ENCODE results near the gene CEACAM5.

- TF ChIP-seq POLR2A (IDR thresholded peaks at IDR 0.05) (no peak), CTCF (IDR thresholded peaks at IDR 0.05) (no peak)
These were observed 19.7 kb upstream of the CEACAM5 start for GRCh38 chr19:41688687-41689086.

All from testis (tissue), 2 donors.